Measurements from ENCODE around the gene PITX1. TPM values are rescaled to one million over a fixed set of nuclear protein-coding genes. Genes with fewer than 3 reads are reported as not detected.
"Not testable (repeated sequence)": the region's sequence is repeated elsewhere in the genome, so short reads cannot be mapped to it uniquely, and the experiment has no call there.

The PITX1 gene
- total RNA-seq, result 0.71 and 1.1 TPM in 2 replicates

DNA sequence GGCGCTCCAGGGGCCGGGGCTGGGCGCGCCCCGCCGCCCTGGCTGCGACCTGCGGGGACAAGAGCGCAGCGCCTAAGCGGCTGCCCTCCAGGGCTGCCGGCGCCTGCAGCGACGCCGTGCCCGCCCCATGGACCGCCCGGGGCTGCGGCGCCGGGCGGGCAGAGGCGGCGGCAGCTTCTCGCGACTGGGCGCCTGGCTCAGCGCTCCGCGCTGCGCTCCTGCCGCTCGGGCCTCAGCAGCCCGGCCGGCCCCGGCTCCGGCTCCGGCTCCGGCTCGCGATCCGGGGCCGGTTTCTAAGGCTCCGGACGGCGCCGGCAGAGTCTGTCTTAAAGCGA is at the start of gene PITX1:
Gene PITX1, minus strand, starts transcription at position 328 of the 335 bp plus-strand sequence. CDS start 347 bp downstream, outside the sequence.
- DNase-seq (ENCODE audit: low spot score), result no peak
- H3K36me3 Mint-ChIP-seq (ENCODE audit: low read depth), result peaks cover 11% of the 10 kb centered on the region
- peak within 1 kb of the TSS; percentile 85 for H3K4me3 Mint-ChIP-seq
- H3K27ac Mint-ChIP-seq, result peak within 1 kb of the TSS; percentile 87
- H3K9me3 Mint-ChIP-seq, result peaks cover 5% of the 10 kb centered on the region
- H3K4me1 Mint-ChIP-seq (ENCODE audit: low read depth), result peaks cover 36% of the 10 kb centered on the region
- peaks cover 79% of the 10 kb centered on the region for H3K27me3 Mint-ChIP-seq (ENCODE audit: insufficient read depth)
- intact Hi-C loops (cut with micrococcal nuclease), result loop anchor here (5.0 kb wide), 5 partner anchors 72 to 508 kb away; no protein-coding TSS in a partner anchor

DNA sequence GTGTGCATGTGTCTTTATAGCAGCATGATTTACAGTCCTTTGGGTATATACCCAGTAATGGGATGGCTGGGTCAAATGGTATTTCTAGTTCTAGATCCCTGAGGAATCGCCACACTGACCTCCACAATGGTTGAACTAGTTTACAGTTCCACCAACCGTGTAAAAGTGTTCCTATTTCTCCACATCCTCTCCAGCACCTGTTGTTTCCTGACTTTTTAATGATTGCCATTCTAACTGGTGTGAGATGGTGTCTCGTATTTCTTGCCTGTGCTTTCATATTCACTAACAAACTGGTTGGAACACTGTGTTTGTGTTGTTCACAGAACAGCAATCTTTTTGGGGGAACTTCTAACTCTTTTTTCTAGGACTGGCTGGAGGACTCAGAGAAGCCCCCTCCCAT is 49.3 kb upstream of the PITX1 start:
- intact Hi-C loops (cut with micrococcal nuclease); H3K36me3 Mint-ChIP-seq (ENCODE audit: low read depth); H3K27ac Mint-ChIP-seq; H3K27me3 Mint-ChIP-seq (ENCODE audit: insufficient read depth); H3K4me3 Mint-ChIP-seq; H3K4me1 Mint-ChIP-seq (ENCODE audit: low read depth); DNase-seq (ENCODE audit: low spot score): not testable (repeated sequence)
- H3K9me3 Mint-ChIP-seq, result peaks cover 17% of the 10 kb centered on the region

GRCh38 chr5:135081240-135081639 is 47.2 kb upstream of the PITX1 start:
- H3K4me3 Mint-ChIP-seq, result no peak overlapping the region
- intact Hi-C loops (cut with micrococcal nuclease), result no loop called here

DNA sequence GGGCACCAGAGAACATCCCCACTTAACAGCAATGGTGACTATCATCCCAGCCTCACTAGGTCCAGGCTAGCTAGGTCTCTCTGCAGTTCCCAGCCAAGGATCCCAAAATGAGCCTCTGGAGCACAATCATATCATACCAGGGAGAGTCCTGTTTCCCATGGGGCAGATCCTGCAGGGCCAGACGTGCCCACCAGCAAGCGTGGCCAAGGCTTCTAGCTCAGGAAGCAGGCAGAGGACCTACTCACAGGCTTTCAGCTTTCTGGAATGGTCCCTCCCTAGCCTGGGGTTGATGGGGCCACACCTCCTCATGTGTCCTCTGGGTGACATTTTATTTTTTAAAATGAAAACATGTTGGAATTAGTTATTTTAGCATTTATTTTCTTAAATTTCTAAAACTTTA is 45.7 kb upstream of the PITX1 start:
- intact Hi-C loops (cut with micrococcal nuclease), result no loop called here
- H3K27ac Mint-ChIP-seq, result no peak overlapping the region
- DNase-seq (ENCODE audit: low spot score), result no peak
- no peaks in the 10 kb centered on the region for H3K36me3 Mint-ChIP-seq (ENCODE audit: low read depth)
- no peaks in the 10 kb centered on the region for H3K4me1 Mint-ChIP-seq (ENCODE audit: low read depth)
- H3K27me3 Mint-ChIP-seq (ENCODE audit: insufficient read depth), result peaks cover 19% of the 10 kb centered on the region
- peaks cover 17% of the 10 kb centered on the region for H3K9me3 Mint-ChIP-seq
- H3K4me3 Mint-ChIP-seq, result no peak overlapping the region

More at GRCh38 chr5:135081240-135081639, 47.2 kb upstream of the PITX1 start:
- no peaks in the 10 kb centered on the region for H3K36me3 Mint-ChIP-seq (ENCODE audit: low read depth)
- H3K9me3 Mint-ChIP-seq, result peaks cover 17% of the 10 kb centered on the region
- H3K27ac Mint-ChIP-seq, result no peak overlapping the region
- DNase-seq (ENCODE audit: low spot score), result no peak
- H3K27me3 Mint-ChIP-seq (ENCODE audit: insufficient read depth), result peaks cover 17% of the 10 kb centered on the region
- no peaks in the 10 kb centered on the region for H3K4me1 Mint-ChIP-seq (ENCODE audit: low read depth)

DNA sequence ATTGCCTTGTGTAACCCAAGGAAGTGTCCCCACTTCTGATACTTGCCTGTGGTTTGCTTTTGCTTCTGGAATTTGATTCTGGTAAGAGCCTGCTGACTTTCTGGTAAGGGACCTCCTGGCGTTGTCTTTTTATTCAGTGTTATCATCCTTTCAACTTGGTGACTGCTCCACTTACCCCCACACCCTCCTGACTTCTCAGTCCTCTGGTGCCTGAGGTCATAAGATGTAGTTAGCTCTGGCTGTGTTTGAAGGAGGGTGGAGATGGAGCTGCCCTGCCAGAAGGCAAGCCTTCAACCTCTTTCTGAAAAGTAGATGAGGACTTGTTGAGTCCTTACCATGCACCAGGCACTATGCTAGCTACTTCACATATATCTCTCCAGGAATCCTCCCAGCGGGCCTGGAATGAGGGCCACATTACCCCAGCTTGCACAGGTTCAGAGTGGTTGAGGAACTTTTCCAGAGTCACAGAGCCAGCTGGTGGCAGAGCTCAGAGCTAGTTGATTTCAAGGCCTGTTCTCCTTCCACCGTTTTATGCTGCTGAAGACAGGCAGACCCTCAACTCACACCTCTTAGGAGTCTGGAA is 45.2 kb upstream of the PITX1 start:
- DNase-seq (ENCODE audit: low spot score), result no peak
- H3K9me3 Mint-ChIP-seq, result peaks cover 17% of the 10 kb centered on the region
- peaks cover 20% of the 10 kb centered on the region for H3K27me3 Mint-ChIP-seq (ENCODE audit: insufficient read depth)
- no peak overlapping the region for H3K27ac Mint-ChIP-seq
- H3K36me3 Mint-ChIP-seq (ENCODE audit: low read depth), result no peaks in the 10 kb centered on the region
- no peak overlapping the region for H3K4me3 Mint-ChIP-seq
- H3K4me1 Mint-ChIP-seq (ENCODE audit: low read depth), result no peaks in the 10 kb centered on the region
- intact Hi-C loops (cut with micrococcal nuclease), result no loop called here

DNA sequence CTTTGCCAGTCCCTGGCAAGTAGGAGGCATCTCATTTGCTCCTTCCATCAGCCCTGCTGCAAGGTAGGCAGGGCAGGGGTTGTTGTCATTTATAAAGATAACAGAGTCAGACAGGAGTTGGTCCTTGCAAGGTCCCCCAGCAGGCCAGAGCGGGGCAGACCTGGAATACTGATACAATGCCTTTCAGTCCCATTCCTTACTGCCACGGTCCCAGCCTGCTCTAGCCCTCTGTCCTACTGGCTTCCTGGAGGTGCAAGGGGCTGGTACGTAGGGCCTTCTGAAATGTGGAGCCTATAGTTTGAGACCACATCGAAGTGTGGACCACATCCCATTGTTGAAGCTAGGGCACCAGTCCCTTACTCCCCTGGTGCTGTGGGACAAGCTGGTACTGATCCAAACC is 42.8 kb upstream of the PITX1 start:
- peaks cover 20% of the 10 kb centered on the region for H3K27me3 Mint-ChIP-seq (ENCODE audit: insufficient read depth)
- no peaks in the 10 kb centered on the region for H3K36me3 Mint-ChIP-seq (ENCODE audit: low read depth)
- DNase-seq (ENCODE audit: low spot score), result no peak
- H3K27ac Mint-ChIP-seq, result no peak overlapping the region
- H3K9me3 Mint-ChIP-seq, result peaks cover 11% of the 10 kb centered on the region
- H3K4me3 Mint-ChIP-seq, result no peak overlapping the region
- intact Hi-C loops (cut with micrococcal nuclease), result no loop called here
- H3K4me1 Mint-ChIP-seq (ENCODE audit: low read depth), result no peaks in the 10 kb centered on the region

DNA sequence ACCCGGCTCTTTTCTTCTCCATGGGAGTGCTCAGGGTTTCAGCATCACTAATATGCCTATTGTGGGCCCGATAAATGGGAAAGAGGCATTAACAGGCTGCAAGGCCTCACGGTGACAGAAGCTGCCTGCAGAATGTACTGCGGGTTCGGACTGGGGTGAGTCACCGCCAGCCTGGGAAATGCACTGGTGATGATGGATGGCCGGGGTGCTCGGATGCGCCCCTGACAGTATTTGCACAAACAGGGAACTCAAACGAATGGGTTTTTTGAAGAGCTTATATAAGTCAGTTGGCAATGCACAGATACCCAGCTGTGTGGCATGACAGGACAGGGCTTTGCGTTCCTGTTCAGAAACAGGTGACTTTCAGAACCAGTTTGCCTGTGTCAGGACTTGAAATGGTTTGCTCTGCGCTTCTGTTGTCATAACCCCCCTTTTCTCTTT is 42.0 kb upstream of the PITX1 start:
- intact Hi-C loops (cut with micrococcal nuclease), result no loop called here
- no peak overlapping the region for H3K27ac Mint-ChIP-seq
- no peak for DNase-seq (ENCODE audit: low spot score)
- H3K4me1 Mint-ChIP-seq (ENCODE audit: low read depth), result no peaks in the 10 kb centered on the region
- H3K36me3 Mint-ChIP-seq (ENCODE audit: low read depth), result no peaks in the 10 kb centered on the region
- H3K27me3 Mint-ChIP-seq (ENCODE audit: insufficient read depth), result peaks cover 14% of the 10 kb centered on the region
- H3K9me3 Mint-ChIP-seq, result peaks cover 4% of the 10 kb centered on the region
- H3K4me3 Mint-ChIP-seq, result no peak overlapping the region

DNA sequence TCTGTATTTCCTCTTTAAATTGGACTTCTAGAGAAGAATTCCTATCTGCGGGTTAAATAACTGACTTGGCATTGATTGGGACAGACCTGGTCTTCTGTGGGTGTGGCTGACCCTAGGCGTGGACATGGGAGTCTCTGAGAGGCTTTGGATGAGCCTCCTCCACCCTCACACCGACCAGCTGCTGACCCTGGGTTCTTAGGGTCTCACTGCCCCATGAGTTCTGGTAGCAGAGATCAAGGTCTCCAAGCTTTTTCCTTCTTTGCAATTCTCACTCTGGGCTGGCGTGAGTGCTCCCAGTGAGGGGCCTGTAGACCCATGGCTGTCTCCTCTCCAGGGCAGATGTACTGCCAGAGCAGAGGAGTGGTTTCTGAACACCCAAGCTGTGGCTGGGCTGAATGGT is 41.6 kb upstream of the PITX1 start:
- Mint-ChIP-seq H3K9me3 (no peaks in the 10 kb centered on the region), H3K4me3 (no peak overlapping the region), H3K36me3 (ENCODE audit: low read depth) (no peaks in the 10 kb centered on the region), H3K27me3 (ENCODE audit: insufficient read depth) (peaks cover 13% of the 10 kb centered on the region), H3K4me1 (ENCODE audit: low read depth) (no peaks in the 10 kb centered on the region), H3K27ac (no peak overlapping the region)
- intact Hi-C loops (cut with micrococcal nuclease), result no loop called here
- DNase-seq (ENCODE audit: low spot score), result no peak

DNA sequence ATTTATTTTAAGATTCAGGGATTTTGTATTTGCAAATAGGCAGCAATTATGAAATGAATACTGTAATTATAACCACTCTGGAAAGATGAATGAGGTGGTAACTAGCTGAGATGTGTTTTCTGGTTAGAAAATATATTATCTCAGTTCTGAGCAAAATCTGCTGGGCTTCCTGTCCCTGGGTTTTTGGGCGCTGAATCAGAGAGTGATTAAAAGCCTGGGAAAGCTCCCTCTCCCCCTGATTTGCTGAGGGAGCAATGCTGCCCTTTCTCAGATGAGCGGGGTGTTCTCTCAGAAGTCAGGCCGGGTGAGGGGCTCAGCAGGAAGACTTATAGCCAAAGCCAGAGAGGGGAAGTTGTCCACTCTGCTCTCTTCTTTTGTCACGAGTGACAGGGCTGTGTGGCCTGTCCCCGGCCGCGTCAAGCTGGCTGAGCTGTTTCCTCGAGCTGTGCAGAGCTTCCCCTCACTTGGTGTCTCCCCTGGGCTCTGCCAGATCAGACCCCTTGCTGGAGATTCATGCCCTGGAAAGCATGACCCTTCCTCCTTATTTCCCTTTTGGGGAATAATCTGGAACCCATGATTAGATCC is 39.8 kb upstream of the PITX1 start:
- H3K9me3 Mint-ChIP-seq, result no peaks in the 10 kb centered on the region
- H3K27ac Mint-ChIP-seq, result no peak overlapping the region
- no peaks in the 10 kb centered on the region for H3K4me1 Mint-ChIP-seq (ENCODE audit: low read depth)
- H3K27me3 Mint-ChIP-seq (ENCODE audit: insufficient read depth), result peaks cover 13% of the 10 kb centered on the region
- no peak for DNase-seq (ENCODE audit: low spot score)
- intact Hi-C loops (cut with micrococcal nuclease), result no loop called here
- H3K4me3 Mint-ChIP-seq, result no peak overlapping the region
- H3K36me3 Mint-ChIP-seq (ENCODE audit: low read depth), result no peaks in the 10 kb centered on the region

GRCh38 chr5:135072387-135073281 is 38.6 kb upstream of the PITX1 start:
- H3K4me1 Mint-ChIP-seq (ENCODE audit: low read depth), result no peaks in the 10 kb centered on the region
- intact Hi-C loops (cut with micrococcal nuclease), result no loop called here
- peaks cover 8% of the 10 kb centered on the region for H3K27me3 Mint-ChIP-seq (ENCODE audit: insufficient read depth)
- DNase-seq (ENCODE audit: low spot score), result no peak
- H3K9me3 Mint-ChIP-seq, result no peaks in the 10 kb centered on the region
- H3K36me3 Mint-ChIP-seq (ENCODE audit: low read depth), result no peaks in the 10 kb centered on the region
- no peak overlapping the region for H3K27ac Mint-ChIP-seq
- no peak overlapping the region for H3K4me3 Mint-ChIP-seq

- Mint-ChIP-seq H3K36me3 (ENCODE audit: low read depth) (no peaks in the 10 kb centered on the region), H3K27me3 (ENCODE audit: insufficient read depth) (peaks cover 5% of the 10 kb centered on the region), H3K4me3 (no peak overlapping the region), H3K9me3 (no peaks in the 10 kb centered on the region), H3K4me1 (ENCODE audit: low read depth) (no peaks in the 10 kb centered on the region), H3K27ac (no peak overlapping the region)
- intact Hi-C loops (cut with micrococcal nuclease), result no loop called here
- DNase-seq (ENCODE audit: low spot score), result no peak
Measured at GRCh38 chr5:135071311-135071710, 37.3 kb upstream of the PITX1 start.

GRCh38 chr5:135069895-135070657 is 36.0 kb upstream of the PITX1 start:
- no peaks in the 10 kb centered on the region for H3K9me3 Mint-ChIP-seq
- H3K36me3 Mint-ChIP-seq (ENCODE audit: low read depth), result no peaks in the 10 kb centered on the region
- no peaks in the 10 kb centered on the region for H3K4me1 Mint-ChIP-seq (ENCODE audit: low read depth)
- no peak for DNase-seq (ENCODE audit: low spot score)
- H3K27ac Mint-ChIP-seq, result no peak overlapping the region
- H3K27me3 Mint-ChIP-seq (ENCODE audit: insufficient read depth), result peaks cover 4% of the 10 kb centered on the region
- H3K4me3 Mint-ChIP-seq, result no peak overlapping the region
- intact Hi-C loops (cut with micrococcal nuclease), result no loop called here
